PC-9 (cell line): Measurements from ENCODE around the gene TMEM106A.

Source experiments
- CTCF ChIP-seq: fragments of 200-600 bp; sonication (generic); conservative IDR thresholded peaks from 2 replicates; pipeline ENCODE4 v1.6.1; 2017; ENCODE audit warnings: mixed run types, antibody characterized with exemption, mild to moderate bottlenecking, moderate library complexity
- EZH2 ChIP-seq: fragments of 200-600 bp; sonication (generic); IDR thresholded peaks from 2 replicates; pipeline ENCODE4 v1.8.0; 2017; ENCODE audit warnings: antibody characterized with exemption, low read depth

GRCh38 chr17:43219746-43220380, 8.2 kb downstream of the TMEM106A start:
- TF ChIP-seq CTCF (no peak), EZH2 (no peak)
